Endodermal cell (in vitro differentiated cells): ENCODE results near the gene KCNK2. TPM values are rescaled to one million over a fixed set of nuclear protein-coding genes. Genes with fewer than 3 reads are reported as not detected.

Experiments
- DNase-seq: peaks from one replicate; pipeline ENCODE4 v3.0.0-alpha.2; 2017
- H3K27ac ChIP-seq: 2 replicates; pipeline ENCODE4 v1.5.1; 2013; ENCODE audit warnings: mild to moderate bottlenecking, low read depth, low read length, moderate library complexity
- H3K27me3 ChIP-seq: 2 replicates; pipeline ENCODE4 v1.6.1; 2013; ENCODE audit warnings: mild to moderate bottlenecking, low read length, moderate library complexity; ENCODE audit not compliant: insufficient read depth, control insufficient read depth, poor library complexity, severe bottlenecking
- H3K36me3 ChIP-seq: 2 replicates; pipeline ENCODE4 v1.7.0; 2013; ENCODE audit warnings: mild to moderate bottlenecking, low read length, moderate library complexity; ENCODE audit not compliant: control insufficient read depth, insufficient read depth
- H3K4me1 ChIP-seq: one replicate; pipeline ENCODE4 v1.7.0; 2013; ENCODE audit warnings: low read length; ENCODE audit not compliant: control insufficient read depth, insufficient read depth
- H3K4me3 ChIP-seq: 2 replicates; pipeline ENCODE4 v1.5.1; 2013; ENCODE audit warnings: mild to moderate bottlenecking, low read length, moderate library complexity
- H3K9ac ChIP-seq: 2 replicates; pipeline ENCODE4 v1.6.1; 2013; ENCODE audit warnings: mild to moderate bottlenecking, low read length, moderate library complexity; ENCODE audit not compliant: poor library complexity, severe bottlenecking; ENCODE audit errors: extremely low read depth
- H3K9me3 ChIP-seq: 2 replicates; pipeline ENCODE4 v1.6.1; 2013; ENCODE audit warnings: mild to moderate bottlenecking, low read length, moderate library complexity; ENCODE audit not compliant: control insufficient read depth
- H3K27ac Mint-ChIP-seq: 2 replicates; pipeline ENCODE4 v1.8.0; 2020; ENCODE audit warnings: mixed read lengths
- H3K27me3 Mint-ChIP-seq: 2 replicates; pipeline ENCODE4 v1.8.0; 2021; ENCODE audit warnings: mild to moderate bottlenecking, mixed read lengths; ENCODE audit not compliant: insufficient read depth
- H3K36me3 Mint-ChIP-seq: 2 replicates; pipeline ENCODE4 v1.8.0; 2020; ENCODE audit warnings: low read depth, mixed read lengths
- H3K4me1 Mint-ChIP-seq: 2 replicates; pipeline ENCODE4 v1.8.0; 2020; ENCODE audit warnings: mixed read lengths
- H3K4me3 Mint-ChIP-seq: 2 replicates; pipeline ENCODE4 v1.8.0; 2020; ENCODE audit warnings: mild to moderate bottlenecking, moderate library complexity, mixed read lengths
- H3K9me3 Mint-ChIP-seq: 2 replicates; pipeline ENCODE4 v1.8.0; 2020; ENCODE audit warnings: mild to moderate bottlenecking, mixed read lengths
- CTCF ChIP-seq: fragments of 200-600 bp; sonication (generic); conservative IDR thresholded peaks from 2 replicates; pipeline ENCODE4 v1.5.0; 2021; ENCODE audit warnings: antibody characterized with exemption, mild to moderate bottlenecking
- WGBS, 2 experiments: methylation state at CpG; one replicate each; pipeline versions ENCODE4 v1.1.5 to v1.1.7; 2013; ENCODE audit warnings: missing lambda C conversion rate in 2 of 2, mixed read lengths in 1 of 2; ENCODE audit not compliant: insufficient coverage in 1 of 2, insufficient read length in 1 of 2; 5-methylcytosine and 5-hydroxymethylcytosine counted together
- long read RNA-seq, 4 experiments: library from polyadenylated mRNA in 2 of 4; library from RNA in 1 of 4; library from capped mRNA in 1 of 4; stranded (forward) in 3 of 4; unstranded in 1 of 4; transcript quantifications; one replicate each; pipeline ENCODE4 v2.0.0, GENCODE V29; 2020 to 2021; ENCODE audit warnings: inconsistent platforms in 1 of 4
- polyA plus RNA-seq, 2 experiments: library from polyadenylated mRNA; stranded (reverse); fragments of 50-300 nt; gene quantifications; one replicate each; pipeline ENCODE4 v1.2.3, GENCODE V29; 2013
- total RNA-seq, 2 donors: library from RNA; stranded (reverse); fragmentation: NEBNext Ultra II Directional in 1 of 2; extraction: Animal tissue kit (Norgen Biotek cat#: 25700) in 1 of 2; gene quantifications; 2 replicates in 1 of 2; 3 replicates in 1 of 2; pipeline ENCODE4 v1.2.1, GENCODE V29; 2021

The KCNK2 gene
- total RNA-seq: under 1 TPM in 1 of 2 donors, not detected in 1; 0.15 TPM
- polyA plus RNA-seq (2013, experiment 1 of 2): 2.1 TPM
- 1.3 TPM for polyA plus RNA-seq (2013, experiment 2 of 2)
- long read RNA-seq, experiment 1: 0 reads
- long read RNA-seq, experiment 2: 0 reads
- long read RNA-seq, experiment 3: 0 reads
- long read RNA-seq, experiment 4: 0 reads

GRCh38 chr1:215082532-215083382 is at the start of gene KCNK2:
KCNK2 (plus strand) TSS chr1:215082737; CDS start chr1:215083386, 649 bp downstream.
- TF ChIP-seq CTCF: no peak
- H3K9ac ChIP-seq: no peak within 1 kb of the TSS
- H3K4me1 Mint-ChIP-seq: peaks cover 7% of the 10 kb centered on the region
- H3K27ac ChIP-seq: no peak within 1 kb of the TSS
- H3K4me3 Mint-ChIP-seq: peak within 1 kb of the TSS; percentile 60
- no peak within 1 kb of the TSS for H3K27ac Mint-ChIP-seq
- 0% methylated on average over 15 to 82 of the region's 85 CpGs for WGBS, 2 experiments
- H3K36me3 Mint-ChIP-seq: no peaks in the 10 kb centered on the region
- no peaks in the 10 kb centered on the region for H3K36me3 ChIP-seq
- peaks cover 92% of the 10 kb centered on the region for H3K27me3 ChIP-seq
- H3K9me3 ChIP-seq: no peaks in the 10 kb centered on the region
- H3K27me3 Mint-ChIP-seq: peaks cover 94% of the 10 kb centered on the region
- H3K4me1 ChIP-seq: no peaks in the 10 kb centered on the region
- DNase-seq: peak; percentile 85
- no peaks in the 10 kb centered on the region for H3K9me3 Mint-ChIP-seq
- peak within 1 kb of the TSS; percentile 72 for H3K4me3 ChIP-seq

GRCh38 chr1:215032911-215033526 is 49.5 kb upstream of the KCNK2 start:
- WGBS, 2 experiments: 88% methylated on average over 1 of the region's 1 CpG; no CpG with 5 or more reads in 1 of the 2 experiments
- no peak for TF ChIP-seq CTCF
- peaks cover under 1% of the 10 kb centered on the region for H3K4me1 ChIP-seq

GRCh38 chr1:215040190-215040589 is 42.3 kb upstream of the KCNK2 start:
- H3K36me3 ChIP-seq: no peaks in the 10 kb centered on the region
- H3K9ac ChIP-seq: no peak overlapping the region
- no peak overlapping the region for H3K4me3 ChIP-seq
- 82 to 100% methylated on average over 1 to 2 of the region's 2 CpGs for WGBS, 2 experiments
- Mint-ChIP-seq H3K36me3 (no peaks in the 10 kb centered on the region), H3K9me3 (no peaks in the 10 kb centered on the region), H3K4me1 (peaks cover 4% of the 10 kb centered on the region), H3K4me3 (no peak overlapping the region), H3K27me3 (peaks cover 7% of the 10 kb centered on the region), H3K27ac (no peak overlapping the region)
- DNase-seq: no peak
- no peaks in the 10 kb centered on the region for H3K27me3 ChIP-seq
- TF ChIP-seq CTCF: no peak
- H3K4me1 ChIP-seq: peaks cover 4% of the 10 kb centered on the region
- no peaks in the 10 kb centered on the region for H3K9me3 ChIP-seq
- no peak overlapping the region for H3K27ac ChIP-seq

More at GRCh38 chr1:215032911-215033526, 49.5 kb upstream of the KCNK2 start:
- no peak overlapping the region for H3K4me3 ChIP-seq
- no peak overlapping the region for H3K4me3 Mint-ChIP-seq
- H3K36me3 ChIP-seq: no peaks in the 10 kb centered on the region
- H3K27ac Mint-ChIP-seq: no peak overlapping the region
- H3K27ac ChIP-seq: no peak overlapping the region
- peaks cover 31% of the 10 kb centered on the region for H3K27me3 Mint-ChIP-seq
- H3K4me1 Mint-ChIP-seq: peaks cover 2% of the 10 kb centered on the region
- no peaks in the 10 kb centered on the region for H3K9me3 ChIP-seq
- no peak for DNase-seq
- H3K27me3 ChIP-seq: no peaks in the 10 kb centered on the region
- H3K9me3 Mint-ChIP-seq: no peaks in the 10 kb centered on the region
- H3K9ac ChIP-seq: no peak overlapping the region
- H3K36me3 Mint-ChIP-seq: no peaks in the 10 kb centered on the region
